C1 segment of cervical spinal cord (tissue), 14 donors: ENCODE measurements around the gene IFT122.

ENCODE experiments used
- DNase-seq, 14 donors: peaks; one replicate each; lab custom pipeline; 2025; lab: John Stamatoyannopoulos, UW

Gene IFT122

DNA sequence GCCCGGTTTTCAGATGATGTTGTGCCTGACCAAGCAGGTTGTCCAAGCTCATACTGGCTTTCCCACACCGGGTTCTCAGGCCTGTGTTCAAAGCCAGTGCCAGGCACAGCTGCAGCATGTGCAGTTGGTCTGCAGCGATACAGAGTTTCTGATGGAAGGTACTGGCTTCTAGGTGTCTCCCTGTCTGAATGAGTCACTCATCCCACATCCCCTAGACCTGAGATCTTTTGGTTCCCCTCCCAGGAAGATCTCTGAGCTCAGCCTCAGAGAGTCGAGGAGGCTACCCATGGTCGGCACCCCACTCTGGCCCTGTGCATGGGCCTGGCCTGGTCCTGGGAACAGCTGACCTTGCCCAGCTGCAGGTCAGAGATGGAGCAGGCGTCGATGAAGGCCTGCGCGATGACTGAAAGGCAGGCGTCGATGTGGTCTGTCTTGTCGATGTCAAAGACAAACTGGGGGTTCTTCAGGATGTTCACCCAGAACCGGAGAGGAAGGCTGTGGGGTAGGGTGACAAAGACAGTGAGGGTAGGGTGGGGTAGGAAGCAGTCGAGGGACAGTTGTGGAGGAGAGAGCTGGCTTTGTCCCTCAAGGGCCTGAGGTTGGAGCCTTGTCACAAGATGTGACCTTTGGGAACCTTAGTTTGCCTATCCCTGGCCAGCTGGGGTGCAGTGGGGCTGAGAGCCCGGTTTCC, 118.2 kb downstream of the IFT122 start:
- no peak for DNase-seq

DNA sequence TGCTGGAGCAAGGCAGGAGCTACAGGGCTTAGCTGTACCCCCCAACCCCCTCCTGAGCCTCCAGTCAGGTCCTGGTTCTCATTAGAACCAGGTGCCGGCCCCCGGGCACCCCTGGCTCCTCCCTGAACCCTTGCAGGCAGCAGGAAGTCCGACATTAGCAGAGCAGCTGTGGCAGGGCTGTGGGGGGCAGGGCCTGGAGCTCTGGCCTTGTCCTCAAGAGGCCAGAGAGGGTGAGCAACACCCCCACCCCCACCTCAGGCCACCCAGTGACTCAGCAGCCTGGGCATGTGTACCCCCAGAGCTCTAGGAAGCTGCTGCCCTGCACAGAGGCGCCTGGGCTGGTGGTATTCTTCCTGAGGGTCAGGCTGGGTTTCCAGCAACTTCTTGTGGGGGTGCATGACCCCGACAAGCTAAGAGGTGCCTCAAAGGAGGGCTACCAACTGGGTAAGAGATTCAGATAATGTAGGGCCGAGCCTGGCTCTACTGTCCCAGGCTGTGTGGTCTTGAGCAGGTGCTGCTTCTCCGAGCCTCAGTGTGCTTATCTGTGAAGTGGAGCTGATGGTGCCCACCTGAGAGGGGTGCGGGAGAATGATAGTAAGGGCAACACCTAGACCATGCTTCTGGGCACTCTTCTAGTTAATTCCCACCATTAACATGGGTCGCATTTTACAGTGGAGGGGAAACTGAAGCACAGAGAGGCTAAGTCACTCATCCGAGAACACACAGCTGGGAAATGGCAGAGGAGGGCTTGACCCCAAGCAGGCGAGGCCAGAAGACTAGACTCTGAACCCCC, 118.9 kb downstream of the IFT122 start:
- DNase-seq: peak in 1 of 14 donors; percentile 58

GRCh38 chr3:129559565-129560079, 119.6 kb downstream of the IFT122 start:
- DNase-seq: no peak

- DNase-seq: peak in 3 of 14 donors; percentile 11 to 45 (median 41)
These were observed 120.3 kb downstream of the IFT122 start for GRCh38 chr3:129560269-129560787.

- peak in 8 of 14 donors; percentile 29 to 79 (median 36) for DNase-seq
These were observed 121.0 kb downstream of the IFT122 start for GRCh38 chr3:129560911-129561594.

DNA sequence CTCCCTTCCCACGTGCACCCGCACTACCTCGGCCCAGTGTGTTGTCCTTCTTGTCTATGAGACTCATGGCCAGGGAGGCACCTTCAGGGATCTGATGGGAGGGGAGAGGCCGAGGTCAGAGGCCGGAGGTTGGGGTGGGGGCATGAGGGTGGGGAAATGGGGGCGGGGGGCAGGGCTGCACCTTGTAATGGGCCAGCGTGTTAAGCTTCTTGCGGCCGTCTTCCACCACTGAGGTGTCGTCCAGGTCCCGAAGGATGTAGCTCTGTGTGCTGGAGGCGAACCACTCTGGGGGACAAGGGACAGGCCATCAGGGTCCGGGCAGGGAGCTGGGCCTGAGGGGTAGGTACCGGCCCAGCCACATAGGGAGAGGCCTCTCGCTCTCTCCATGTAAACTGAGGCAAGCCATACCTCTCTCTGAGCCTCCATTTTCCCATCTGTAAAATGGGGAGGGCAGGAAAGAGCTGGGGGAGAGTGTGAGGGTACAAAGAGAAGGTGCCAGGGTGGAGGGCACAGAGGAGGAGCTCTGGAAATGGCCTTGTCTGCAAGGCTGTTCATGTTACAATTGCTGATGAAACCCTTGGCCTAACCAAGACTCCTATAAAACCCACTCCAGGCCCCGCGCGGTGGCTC, 121.7 kb downstream of the IFT122 start:
- DNase-seq: no peak

DNA sequence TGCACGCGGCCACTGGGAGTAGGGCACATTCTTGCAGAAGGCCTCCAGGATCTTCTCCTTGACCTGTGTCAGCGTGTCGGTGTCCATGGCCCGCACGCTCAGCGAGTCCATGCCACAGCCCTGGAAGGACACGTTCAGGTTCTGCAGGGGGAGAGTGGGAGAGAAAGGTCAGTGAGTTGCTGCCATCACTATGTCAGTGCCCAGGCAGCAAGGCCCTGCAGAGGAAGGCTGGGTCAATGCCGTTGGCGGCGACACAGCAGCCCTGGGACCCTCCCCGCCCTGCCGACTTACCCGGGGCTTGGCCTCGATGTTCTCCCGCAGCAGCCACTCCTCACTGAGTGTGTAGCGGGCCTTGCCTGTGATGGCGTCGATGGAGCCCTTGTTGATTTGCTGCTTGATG, 122.8 kb downstream of the IFT122 start:
- DNase-seq: no peak

DNA sequence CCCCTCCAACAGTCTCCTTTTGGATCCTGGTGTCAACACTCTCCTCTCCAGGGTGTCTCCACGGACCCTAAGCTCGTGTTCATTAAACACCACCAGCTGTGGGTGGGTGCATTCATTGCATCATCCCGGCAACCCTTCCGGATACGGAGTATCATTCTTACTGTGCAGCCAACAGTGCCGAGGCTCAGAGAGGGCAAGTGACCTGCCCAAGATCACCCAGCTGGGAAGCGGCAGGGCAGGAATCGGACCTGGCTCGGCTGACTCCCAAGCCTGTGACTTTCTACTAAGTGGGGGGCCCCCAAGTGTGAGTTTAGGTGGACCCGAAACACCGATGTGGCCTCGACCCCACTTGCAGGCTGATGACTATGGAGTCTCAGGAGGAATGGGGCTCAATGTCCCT, 123.3 kb downstream of the IFT122 start:
- DNase-seq: no peak

DNA sequence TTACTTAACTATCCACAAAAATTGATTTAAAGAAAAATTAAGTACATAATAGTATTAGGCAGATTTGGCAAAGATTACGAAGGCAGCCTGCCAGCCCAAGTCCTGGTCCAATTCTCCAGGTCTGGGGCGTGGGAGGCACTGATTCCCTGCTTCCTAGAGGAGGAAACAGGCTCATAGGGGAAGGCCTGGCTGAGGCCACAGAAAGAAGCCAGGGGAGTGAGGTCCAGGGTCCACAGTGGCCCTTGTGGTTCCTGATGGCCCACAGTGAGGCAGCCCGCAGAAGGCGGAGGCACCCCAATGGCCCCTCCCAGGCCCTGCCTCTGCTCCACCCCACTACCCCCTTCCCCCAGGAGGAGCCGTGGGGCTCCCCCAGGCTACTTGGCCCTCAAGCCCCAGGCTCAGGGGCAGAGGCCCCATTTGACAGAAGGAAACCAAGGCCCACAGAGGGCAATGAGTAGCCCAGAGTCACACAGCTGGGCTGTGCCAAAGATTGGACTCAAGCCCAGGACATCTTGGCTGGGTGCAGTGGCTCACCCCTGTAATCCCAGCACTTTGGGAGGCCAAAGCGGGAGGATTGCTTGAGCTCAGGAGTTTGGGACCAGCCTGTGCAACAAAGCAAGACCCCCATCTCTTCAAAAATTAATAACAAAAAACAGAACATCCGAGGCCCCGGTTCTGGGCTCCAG, 124.0 kb downstream of the IFT122 start:
- no peak for DNase-seq

GRCh38 chr3:129564981-129565644, 125.1 kb downstream of the IFT122 start:
- no peak for DNase-seq

DNA sequence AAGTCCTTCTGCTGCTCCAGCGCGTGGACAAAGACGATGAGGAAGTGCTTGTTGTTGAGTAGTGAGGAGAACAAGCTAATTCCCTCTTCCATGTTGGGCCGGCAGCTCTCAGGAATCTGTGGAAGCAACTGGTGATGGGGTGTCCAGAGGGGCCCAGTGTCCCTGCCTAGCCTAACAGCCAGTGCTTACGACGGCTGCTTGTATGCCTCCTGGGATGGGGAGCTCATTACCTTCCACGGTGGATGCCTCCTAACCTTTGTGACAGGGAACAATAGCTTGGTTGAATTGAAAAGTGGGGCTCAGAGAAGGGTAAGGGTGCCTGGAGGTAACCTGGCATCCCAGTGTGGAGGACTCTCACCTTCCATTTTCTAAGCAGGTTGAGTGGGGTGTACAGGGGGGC, 125.9 kb downstream of the IFT122 start:
- no peak for DNase-seq

- no peak for DNase-seq
These were observed 127.2 kb downstream of the IFT122 start for GRCh38 chr3:129567176-129567705.

DNA sequence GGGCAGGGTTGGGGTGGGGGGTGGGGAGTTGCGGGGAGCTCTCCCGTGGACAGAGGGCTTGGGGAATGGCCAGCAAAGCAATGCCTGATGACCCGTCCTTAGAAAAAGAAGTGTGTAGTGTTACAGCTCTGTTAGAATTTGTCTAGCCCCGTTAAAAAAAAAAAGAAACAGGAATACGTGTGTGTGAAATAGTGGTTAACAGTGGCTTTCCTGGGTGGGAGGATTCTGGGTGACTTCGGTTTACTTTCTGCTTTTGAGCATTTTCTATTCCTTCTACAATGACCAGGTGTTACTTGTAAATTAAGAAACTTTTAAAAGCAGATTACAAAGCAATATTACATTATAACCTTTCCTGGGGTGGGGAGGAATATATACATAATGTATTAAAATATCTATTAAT, 127.9 kb downstream of the IFT122 start:
- no peak for DNase-seq

DNA sequence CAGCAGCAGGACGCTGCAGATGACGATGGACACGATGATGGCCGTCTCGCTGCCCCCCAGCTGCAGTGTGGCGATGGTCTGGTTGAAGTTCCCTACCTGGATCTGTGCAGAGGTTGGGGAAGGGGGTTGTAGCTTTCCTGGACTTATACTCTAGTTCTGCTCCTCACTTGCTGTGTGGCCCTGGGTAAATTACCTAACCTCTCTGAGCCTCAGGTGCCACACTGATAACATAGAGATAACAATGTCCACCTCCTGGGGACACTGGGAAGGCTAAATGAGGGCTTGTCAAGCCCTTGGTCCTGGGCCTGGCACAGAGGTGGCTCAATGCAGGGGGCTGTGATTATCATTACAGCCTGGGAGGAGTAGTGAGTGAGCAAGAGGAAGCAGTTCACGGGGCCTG, 129.8 kb downstream of the IFT122 start:
- DNase-seq: no peak
